Measurements from ENCODE around the gene S100A3. TPM values are rescaled to one million over a fixed set of nuclear protein-coding genes. Genes with fewer than 3 reads are reported as not detected.

Gene S100A3
- total and polyA plus RNA-seq, 2 of the 13 experiments (the other 11 are each of a cell fraction or from before 2014, with no cell fraction given), result 2.5 to 4.5 TPM

- TF ChIP-seq ZSCAN9 (CRISPR knock-in tag; IDR thresholded peaks at IDR 0.05; ENCODE audit: borderline replicate concordance) (no peak), PBX3 (CRISPR knock-in tag; IDR thresholded peaks at IDR 0.05; ENCODE audit: borderline replicate concordance) (no peak), ZNF629 (CRISPR knock-in tag; conservative IDR thresholded peaks at IDR 0.05) (0 out of 2 replicates have a peak, but pooled peaks have one; percentile 8), PHF8 (CRISPR knock-in tag; IDR thresholded peaks at IDR 0.05) (no peak), NCOA5 (CRISPR knock-in tag; IDR thresholded peaks at IDR 0.05) (no peak)
- peaks cover 0 to 10% of the 10 kb centered on the region in 2 experiments; a peak in 2 of 5 replicates for H3K27me3 ChIP-seq (ENCODE audit: control insufficient read depth in 1 of 2, insufficient read depth in 2 of 2, low read length in 2 of 2)
- CTCF ChIA-PET (ENCODE audit: low intra/inter-chr PET ratio, low total read pairs), result no interaction called here
- H3K79me2 ChIP-seq (ENCODE audit: insufficient read depth, low read length), result no peaks in the 10 kb centered on the region
- H3K36me3 ChIP-seq (replicated peaks in 1 of 2; ENCODE audit: control insufficient read depth in 1 of 2, insufficient read depth in 2 of 2, low read length in 2 of 2), result no peaks in the 10 kb centered on the region
- no peak overlapping the region for H3K27ac ChIP-seq (ENCODE audit: extremely low read length, insufficient read depth, low read length)
- no peak overlapping the region for H2AFZ ChIP-seq (ENCODE audit: low read length)
- 60% methylated on average over 9 of the region's 9 CpGs for WGBS (ENCODE audit: low lambda C conversion rate)
- peak overlapping the region in 1 of 3 experiments; percentile 65; a peak in 3 of 6 replicates for H3K4me3 ChIP-seq (replicated peaks in 1 of 3; ENCODE audit: insufficient read depth in 1 of 3, low read depth in 2 of 3, low read length in 3 of 3)
- POLR2A ChIA-PET, result interaction anchor here (1.6 to 6.6 kb wide), 4 partner anchors 8 to 29 kb away, joined by 5 to 49 read pairs (median 16); partner anchors contain the start of genes S100A2 and S100A4
- H3K4me2 ChIP-seq (ENCODE audit: low read depth, low read length), result peak overlapping the region; percentile 69
- no peak for ATAC-seq
- intact Hi-C loops (cut with micrococcal nuclease; ENCODE audit: unreplicated experiment), result no loop called here
- FAIRE-seq, result no peak
- in situ Hi-C loops (cut with HindIII; ENCODE audit: extremely low pct_ligation_motif_present, low pct_unique_long_range_greater_than_20kb), result no loop called here
- H4K20me1 ChIP-seq (ENCODE audit: insufficient read depth, low read length), result no peaks in the 10 kb centered on the region
- BruUV-seq (replicated peaks), result no TSS peak
- no peaks in the 10 kb centered on the region for H3K9me3 ChIP-seq (ENCODE audit: low read length)
- no peak for DNase-seq (ENCODE audit: low spot score)
- H3K4me1 ChIP-seq (ENCODE audit: insufficient read depth, low read length), result peaks cover 90% of the 10 kb centered on the region
- H3K9ac ChIP-seq (ENCODE audit: insufficient read depth, low read depth, low read length), result no peak overlapping the region
These were observed 12.2 kb downstream of the S100A3 start for GRCh38 chr1:153536671-153537375.

All from HepG2 (cell line).